BLaER1 treated with 17β-estradiol and CSF1 and Interleukin-3, amounts not matched to agents 10 nM and 100 nM (cell line): ENCODE data around the gene LYRM4.

ENCODE experiments used
- H3K27ac ChIP-seq, 11 experiments: shearing (Covaris generic); formaldehyde crosslinking; 2 replicates each; pipeline ENCODE4 v1.8.1; 2022
- H3K27me3 ChIP-seq, 11 experiments: shearing (Covaris generic); formaldehyde crosslinking; 2 replicates each; pipeline ENCODE4 v1.8.1; 2022
- H3K36me3 ChIP-seq, 11 experiments: shearing (Covaris generic); formaldehyde crosslinking; 2 replicates each; pipeline ENCODE4 v1.8.1; 2022
- H3K4me1 ChIP-seq, 10 experiments: shearing (Covaris generic); formaldehyde crosslinking; 2 replicates each; pipeline ENCODE4 v1.8.1; 2022
- H3K4me2 ChIP-seq, 11 experiments: shearing (Covaris generic); formaldehyde crosslinking; 2 replicates each; pipeline ENCODE4 v1.8.1; 2022
- H3K4me3 ChIP-seq, 10 experiments: shearing (Covaris generic); formaldehyde crosslinking; 2 replicates each; pipeline ENCODE4 v1.8.1; 2022
- H3K9ac ChIP-seq, 11 experiments: shearing (Covaris generic); formaldehyde crosslinking; 2 replicates each; pipeline ENCODE4 v1.8.1; 2022
- H3K9me3 ChIP-seq, 11 experiments: shearing (Covaris generic); formaldehyde crosslinking; replicated peaks in 1 of 11; 2 replicates each; pipeline ENCODE4 v1.8.1; 2022
- H4K20me1 ChIP-seq, 11 experiments: shearing (Covaris generic); formaldehyde crosslinking; 2 replicates each; pipeline ENCODE4 v1.8.1; 2022
- Cebpa-rat ChIP-seq, 11 experiments: shearing (Covaris generic); IDR thresholded peaks; 2 replicates each; pipeline ENCODE4 v1.8.1; 2022

The LYRM4 gene

DNA sequence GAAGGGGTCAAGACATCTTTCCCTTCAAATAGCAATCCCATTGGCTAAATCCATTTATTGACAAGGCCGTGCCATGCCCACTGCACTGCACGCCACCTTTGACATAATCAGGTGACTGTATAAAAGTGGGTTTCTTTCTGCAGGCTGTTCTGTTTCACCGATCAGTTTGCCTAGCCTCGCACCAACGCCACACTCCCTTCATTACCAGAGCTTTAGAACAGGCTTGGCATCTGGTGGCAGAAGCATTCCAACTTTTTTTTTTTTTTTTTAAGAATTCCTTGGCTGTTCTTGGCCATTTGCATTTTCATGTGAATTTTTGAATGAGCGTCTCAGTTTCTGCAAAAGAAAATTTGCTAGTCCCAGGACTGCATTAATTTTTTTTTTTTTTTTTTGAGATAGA is 97.5 kb downstream of the LYRM4 start:
- Histone ChIP-seq H3K27ac (no peak overlapping the region), H4K20me1 (peaks cover 0 to 37% (median 0%) of the 10 kb centered on the region in 11 experiments; a peak in 4 of 22 replicates), H3K4me2 (peak overlapping the region in 1 of 11 experiments; percentile 18; a peak in 1 of 22 replicates), H3K27me3 (no peaks in the 10 kb centered on the region), H3K9me3 (no peaks in the 10 kb centered on the region), H3K36me3 (peaks cover 0 to 5% (median 0%) of the 10 kb centered on the region in 11 experiments; a peak in 2 of 22 replicates), H3K9ac (no peak overlapping the region), H3K4me3 (no peak overlapping the region), H3K4me1 (peaks cover 0 to 16% (median 0%) of the 10 kb centered on the region in 10 experiments; a peak in 7 of 20 replicates)
- no peak for TF ChIP-seq Cebpa-rat (IDR thresholded peaks at IDR 0.05)

DNA sequence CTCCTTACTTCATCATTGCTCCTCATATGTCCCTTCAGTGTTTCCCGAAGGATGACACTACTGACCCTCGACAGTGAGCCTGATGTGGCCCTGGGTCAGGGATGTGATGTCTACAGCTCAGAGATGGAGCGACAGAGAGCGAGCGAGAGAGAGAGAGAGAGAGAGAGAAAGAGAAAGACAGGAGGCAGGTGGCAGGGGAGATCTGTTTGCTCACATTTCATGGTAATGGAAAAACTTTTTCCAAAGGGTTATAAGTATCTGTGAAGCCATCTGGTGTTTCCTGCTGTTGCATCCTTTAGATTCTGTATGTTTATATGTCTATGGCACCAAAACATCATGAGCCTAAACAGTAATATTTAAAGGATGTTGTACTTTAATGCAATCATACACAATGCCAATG is 98.4 kb downstream of the LYRM4 start:
- peaks cover 0 to 5% (median 0%) of the 10 kb centered on the region in 11 experiments; a peak in 2 of 22 replicates for H3K36me3 ChIP-seq
- no peaks in the 10 kb centered on the region for H3K9me3 ChIP-seq
- H4K20me1 ChIP-seq = peaks cover 0 to 46% (median 0%) of the 10 kb centered on the region in 11 experiments; a peak in 5 of 22 replicates
- no peak overlapping the region for H3K9ac ChIP-seq
- H3K27me3 ChIP-seq = no peaks in the 10 kb centered on the region
- H3K4me2 ChIP-seq = peak overlapping the region in 3 of 11 experiments; percentile 6 to 41 (median 30); a peak in 4 of 22 replicates
- H3K4me1 ChIP-seq = peaks cover 0 to 16% (median 0%) of the 10 kb centered on the region in 10 experiments; a peak in 7 of 20 replicates
- TF ChIP-seq Cebpa-rat (IDR thresholded peaks at IDR 0.05) = no peak
- no peak overlapping the region for H3K4me3 ChIP-seq
- no peak overlapping the region for H3K27ac ChIP-seq

DNA sequence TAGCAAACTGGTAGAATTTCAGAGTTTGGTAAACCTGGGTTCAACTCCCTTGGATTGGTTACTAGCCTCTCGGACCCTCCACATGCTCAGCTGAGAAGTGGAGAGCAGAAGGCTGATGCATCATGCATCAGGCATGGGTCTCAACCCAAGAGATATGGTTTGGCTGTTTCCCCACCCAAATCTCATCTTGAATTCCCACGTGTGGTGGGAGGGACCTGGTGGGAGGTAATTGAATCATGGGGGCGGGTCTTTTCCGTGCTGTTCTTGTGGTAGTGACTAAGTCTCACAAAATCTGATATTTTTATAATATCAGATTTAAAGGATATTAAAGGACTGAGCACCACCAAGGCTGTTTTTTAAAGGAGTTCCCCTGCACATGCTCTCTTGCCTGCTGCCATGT is 100.5 kb downstream of the LYRM4 start:
- H3K4me3 ChIP-seq = no peak overlapping the region
- TF ChIP-seq Cebpa-rat (IDR thresholded peaks at IDR 0.05) = no peak
- H3K36me3 ChIP-seq = peaks cover 0 to 5% (median 0%) of the 10 kb centered on the region in 11 experiments; a peak in 3 of 22 replicates
- no peaks in the 10 kb centered on the region for H3K9me3 ChIP-seq
- peaks cover 0 to 67% (median 6%) of the 10 kb centered on the region in 11 experiments; a peak in 11 of 22 replicates for H4K20me1 ChIP-seq
- H3K27me3 ChIP-seq = no peaks in the 10 kb centered on the region
- H3K27ac ChIP-seq = no peak overlapping the region
- no peak overlapping the region for H3K4me2 ChIP-seq
- peaks cover 0 to 16% (median 0%) of the 10 kb centered on the region in 10 experiments; a peak in 7 of 20 replicates for H3K4me1 ChIP-seq
- H3K9ac ChIP-seq = no peak overlapping the region

DNA sequence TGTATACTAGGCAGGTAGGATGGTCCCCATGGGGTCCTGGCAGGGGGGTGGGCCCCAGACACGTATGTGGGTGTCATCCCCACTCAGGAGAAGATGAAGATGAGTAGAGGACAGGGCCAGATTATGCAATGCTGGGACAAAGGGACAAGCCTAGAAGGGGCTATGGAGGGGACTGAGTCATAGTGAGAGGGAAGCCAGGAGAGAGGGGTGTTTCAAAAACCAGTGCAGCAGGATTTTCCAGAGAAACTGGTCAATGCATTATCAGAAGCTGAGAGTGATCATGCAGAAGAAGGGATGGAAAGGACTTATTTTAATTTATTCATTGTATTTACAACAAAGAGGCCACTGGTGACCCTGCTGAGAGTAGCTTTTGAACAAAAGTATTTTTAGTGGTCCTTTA is 101.6 kb downstream of the LYRM4 start:
- peaks cover 0 to 5% (median 0%) of the 10 kb centered on the region in 11 experiments; a peak in 3 of 22 replicates for H3K36me3 ChIP-seq
- H3K9me3 ChIP-seq = no peaks in the 10 kb centered on the region
- H3K4me1 ChIP-seq = peaks cover 0 to 16% (median 0%) of the 10 kb centered on the region in 10 experiments; a peak in 7 of 20 replicates
- H3K4me2 ChIP-seq = no peak overlapping the region
- H3K27ac ChIP-seq = no peak overlapping the region
- no peak for TF ChIP-seq Cebpa-rat (IDR thresholded peaks at IDR 0.05)
- H3K9ac ChIP-seq = no peak overlapping the region
- H3K4me3 ChIP-seq = no peak overlapping the region
- peaks cover 0 to 77% (median 6%) of the 10 kb centered on the region in 11 experiments; a peak in 11 of 22 replicates for H4K20me1 ChIP-seq
- H3K27me3 ChIP-seq = no peaks in the 10 kb centered on the region

DNA sequence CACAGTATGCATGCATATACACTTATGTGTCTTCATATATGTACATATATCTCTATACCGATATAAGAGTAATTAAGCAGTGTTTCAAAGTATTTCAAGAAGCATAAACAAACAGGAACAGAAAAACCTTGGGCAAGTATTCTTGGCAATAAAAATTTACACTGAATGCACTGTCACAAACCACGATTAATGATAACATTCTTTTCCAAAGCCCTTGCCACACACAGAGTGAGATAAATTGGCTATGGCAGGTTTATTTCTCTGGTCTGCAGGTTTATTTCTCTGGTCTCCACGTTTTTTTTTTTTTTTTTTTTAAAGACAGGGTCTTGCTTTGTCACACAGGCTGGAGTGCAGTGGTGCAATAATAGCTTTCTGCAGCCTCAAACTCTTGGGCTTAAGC is 102.6 kb downstream of the LYRM4 start:
- Histone ChIP-seq H3K36me3 (peaks cover 0 to 5% (median 0%) of the 10 kb centered on the region in 11 experiments; a peak in 2 of 22 replicates), H3K27ac (no peak overlapping the region), H3K4me2 (no peak overlapping the region), H3K9ac (no peak overlapping the region), H3K9me3 (no peaks in the 10 kb centered on the region), H4K20me1 (peaks cover 0 to 83% (median 6%) of the 10 kb centered on the region in 11 experiments; a peak in 11 of 22 replicates), H3K4me1 (peaks cover 0 to 17% (median 1%) of the 10 kb centered on the region in 10 experiments; a peak in 11 of 20 replicates), H3K4me3 (no peak overlapping the region), H3K27me3 (no peaks in the 10 kb centered on the region)
- TF ChIP-seq Cebpa-rat (IDR thresholded peaks at IDR 0.05) = no peak

DNA sequence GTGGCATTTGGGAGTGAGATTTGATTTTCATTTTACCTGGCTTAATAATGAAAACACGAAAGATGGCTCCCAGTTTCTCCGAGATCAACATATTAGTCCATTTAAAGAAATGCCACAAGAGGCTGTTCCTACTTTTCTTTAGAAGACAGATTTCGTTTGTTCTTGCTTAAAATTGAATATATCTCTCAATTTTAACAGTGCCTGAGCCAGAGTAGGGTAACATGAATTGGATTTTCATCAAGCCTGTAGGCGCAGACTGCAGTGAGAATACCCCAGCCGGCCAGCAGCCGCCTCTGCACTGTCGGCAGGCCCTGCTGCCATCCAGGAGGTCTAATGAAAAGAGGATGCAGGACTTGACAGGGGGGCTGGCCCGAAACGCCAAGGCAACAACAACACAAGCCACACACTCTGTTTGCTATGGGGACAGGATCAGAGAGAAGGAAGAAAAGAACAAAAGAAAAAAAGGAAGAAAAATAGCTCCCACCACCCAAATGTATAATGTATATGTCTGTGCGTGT is 103.1 kb downstream of the LYRM4 start:
- H3K36me3 ChIP-seq = peaks cover 0 to 5% (median 0%) of the 10 kb centered on the region in 11 experiments; a peak in 2 of 22 replicates
- H3K4me3 ChIP-seq = no peak overlapping the region
- H3K4me2 ChIP-seq = no peak overlapping the region
- peaks cover 0 to 19% (median 6%) of the 10 kb centered on the region in 10 experiments; a peak in 14 of 20 replicates for H3K4me1 ChIP-seq
- H3K27me3 ChIP-seq = no peaks in the 10 kb centered on the region
- H3K9ac ChIP-seq = no peak overlapping the region
- no peaks in the 10 kb centered on the region for H3K9me3 ChIP-seq
- peaks cover 0 to 86% (median 8%) of the 10 kb centered on the region in 11 experiments; a peak in 11 of 22 replicates for H4K20me1 ChIP-seq
- TF ChIP-seq Cebpa-rat (IDR thresholded peaks at IDR 0.05) = no peak
- no peak overlapping the region for H3K27ac ChIP-seq

DNA sequence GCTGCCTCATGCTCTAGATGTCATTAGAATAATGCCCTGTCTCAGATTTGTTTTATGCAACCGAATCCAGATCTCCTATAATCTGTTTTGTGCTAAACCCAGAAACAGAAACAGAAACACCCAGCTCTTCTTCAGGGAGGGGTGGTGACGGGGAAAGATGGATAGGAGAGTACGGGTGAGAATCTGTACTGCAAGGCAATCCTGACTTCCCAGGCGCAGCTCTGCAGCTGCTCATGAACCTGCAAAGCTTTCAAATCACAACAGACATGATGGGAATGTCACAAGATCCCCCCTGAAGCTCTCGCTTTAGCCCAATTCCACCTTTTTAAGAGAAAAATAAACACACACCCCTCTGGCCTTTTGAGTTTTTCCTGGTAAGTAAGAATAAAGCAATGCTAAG is 104.1 kb downstream of the LYRM4 start:
- H3K4me3 ChIP-seq = no peak overlapping the region
- no peaks in the 10 kb centered on the region for H3K9me3 ChIP-seq
- H3K4me2 ChIP-seq = no peak overlapping the region
- no peaks in the 10 kb centered on the region for H3K27me3 ChIP-seq
- TF ChIP-seq Cebpa-rat (IDR thresholded peaks at IDR 0.05) = no peak
- peaks cover 6 to 19% (median 16%) of the 10 kb centered on the region in 10 experiments; a peak in 17 of 20 replicates for H3K4me1 ChIP-seq
- peaks cover 0 to 88% (median 8%) of the 10 kb centered on the region in 11 experiments; a peak in 11 of 22 replicates for H4K20me1 ChIP-seq
- H3K9ac ChIP-seq = no peak overlapping the region
- peaks cover 0 to 5% (median 0%) of the 10 kb centered on the region in 11 experiments; a peak in 2 of 22 replicates for H3K36me3 ChIP-seq
- H3K27ac ChIP-seq = no peak overlapping the region

DNA sequence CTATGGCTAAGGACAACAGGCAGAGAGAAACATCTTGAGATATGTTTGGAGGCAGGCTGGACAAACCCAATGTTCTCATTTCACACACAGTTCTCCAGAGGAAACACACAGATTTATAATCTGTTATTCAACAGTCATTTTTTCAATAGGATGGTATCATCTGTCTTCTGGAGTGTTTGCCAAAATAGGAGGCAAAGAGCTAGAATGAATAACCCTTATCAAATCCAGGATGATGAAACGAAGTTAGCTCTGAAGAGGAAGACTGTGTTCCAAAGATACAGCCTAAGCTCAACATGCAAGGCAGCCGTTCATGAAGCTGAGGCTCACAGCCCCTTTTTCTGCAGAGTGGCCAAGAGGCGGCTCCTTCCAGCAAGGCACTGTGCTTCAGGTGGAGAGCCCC is 104.8 kb downstream of the LYRM4 start:
- peaks cover 0 to 5% (median 0%) of the 10 kb centered on the region in 11 experiments; a peak in 2 of 22 replicates for H3K36me3 ChIP-seq
- TF ChIP-seq Cebpa-rat (IDR thresholded peaks at IDR 0.05) = no peak
- H3K9me3 ChIP-seq = no peaks in the 10 kb centered on the region
- H4K20me1 ChIP-seq = peaks cover 0 to 94% (median 8%) of the 10 kb centered on the region in 11 experiments; a peak in 11 of 22 replicates
- no peak overlapping the region for H3K4me3 ChIP-seq
- no peak overlapping the region for H3K4me2 ChIP-seq
- H3K27ac ChIP-seq = no peak overlapping the region
- H3K27me3 ChIP-seq = no peaks in the 10 kb centered on the region
- no peak overlapping the region for H3K9ac ChIP-seq
- H3K4me1 ChIP-seq = peaks cover 11 to 25% (median 24%) of the 10 kb centered on the region in 10 experiments; a peak in 17 of 20 replicates

DNA sequence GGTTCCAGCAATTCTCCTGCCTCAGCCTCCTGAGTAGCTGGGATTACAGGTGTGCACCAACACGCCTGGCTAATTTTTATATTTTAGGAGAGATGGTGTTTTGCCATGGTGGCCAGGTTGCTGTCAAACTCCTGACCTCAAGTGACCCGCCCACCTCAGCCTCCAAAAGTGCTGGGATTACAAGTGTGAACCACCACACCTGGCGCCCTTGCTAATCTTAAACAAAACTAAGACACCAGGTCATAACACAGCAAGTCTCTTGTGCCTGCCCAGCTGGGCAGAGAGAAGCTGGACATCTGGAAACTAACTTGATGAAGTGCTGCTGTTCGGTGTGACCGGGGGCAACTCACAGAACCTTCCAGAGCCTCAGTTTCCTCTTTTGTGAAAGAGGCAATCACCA is 107.6 kb downstream of the LYRM4 start:
- Histone ChIP-seq H3K27ac (no peak overlapping the region), H3K27me3 (no peaks in the 10 kb centered on the region), H3K9me3 (no peaks in the 10 kb centered on the region), H3K9ac (no peak overlapping the region), H4K20me1 (peaks cover 0 to 91% (median 8%) of the 10 kb centered on the region in 11 experiments; a peak in 12 of 22 replicates), H3K36me3 (no peaks in the 10 kb centered on the region; a peak in 1 of 22 replicates), H3K4me2 (peak overlapping the region in 5 of 11 experiments; percentile 27 to 70 (median 66); a peak in 6 of 22 replicates), H3K4me1 (peaks cover 11 to 31% (median 26%) of the 10 kb centered on the region in 10 experiments; a peak in 17 of 20 replicates), H3K4me3 (no peak overlapping the region)
- TF ChIP-seq Cebpa-rat (IDR thresholded peaks at IDR 0.05) = no peak
